Tibial nerve (tissue), 4 donors: ENCODE measurements around the gene SLC39A11. TPM values are rescaled to one million over a fixed set of nuclear protein-coding genes. Genes with fewer than 3 reads are reported as not detected.

ENCODE experiments used
- DNase-seq, 2 donors: peaks; one replicate each; pipeline ENCODE4 v3.0.0-alpha.2; 2019; ENCODE audit warnings: low spot score in 2 of 2
- H3K27ac ChIP-seq, 4 donors: fragments of 200-600 bp; sonication (generic) in 3 of 4; one replicate each; pipeline ENCODE4 v1.5.1; 2017 to 2019; ENCODE audit warnings: mild to moderate bottlenecking in 1 of 4
- H3K27me3 ChIP-seq, 2 donors: fragments of 200-600 bp; sonication (generic) in 1 of 2; one replicate each; pipeline versions ENCODE4 v1.5.1 to v1.6.0; 2017 to 2019
- H3K36me3 ChIP-seq, 3 donors: fragments of 200-600 bp; sonication (generic); one replicate each; pipeline ENCODE4 v1.5.1; 2018 to 2019
- H3K4me1 ChIP-seq, 4 donors: fragments of 200-600 bp; sonication (generic) in 3 of 4; one replicate each; pipeline ENCODE4 v1.5.1; 2017 to 2019
- H3K4me3 ChIP-seq, 4 donors: fragments of 200-600 bp; sonication (generic) in 3 of 4; one replicate each; pipeline ENCODE4 v1.5.1; 2017 to 2019; ENCODE audit warnings: mild to moderate bottlenecking in 1 of 4, moderate library complexity in 1 of 4
- H3K9me3 ChIP-seq, 4 donors: fragments of 200-600 bp; sonication (generic) in 3 of 4; one replicate each; pipeline ENCODE4 v1.5.1; 2017 to 2019
- EP300 ChIP-seq, 2 donors: sonication (generic); formaldehyde crosslinking; IDR thresholded peaks; one replicate each; pipeline ENCODE4 v1.6.1; 2017; ENCODE audit warnings: antibody characterized with exemption in 2 of 2, mild to moderate bottlenecking in 1 of 2
- POLR2A ChIP-seq, 2 donors: fragments of 450-650 bp; IDR thresholded peaks; one replicate each; pipeline ENCODE4 v1.6.1; 2017; ENCODE audit warnings: antibody characterized with exemption in 2 of 2, mild to moderate bottlenecking in 2 of 2, moderate library complexity in 2 of 2
- WGBS, 2 donors: methylation state at CpG; one replicate each; pipeline ENCODE4 v1.1.5; 2018; 5-methylcytosine and 5-hydroxymethylcytosine counted together
- small RNA-seq: library from RNA; depleted of rRNA; stranded (forward); fragments of <200 nt; gene quantifications from one replicate; pipeline ENCODE3, GENCODE V24; 2016
- total RNA-seq, 4 donors: library from RNA; depleted of rRNA; stranded (reverse); fragments of >200 nt; gene quantifications; one replicate each; pipeline ENCODE4 v1.1.0, GENCODE V29; 2016
- TF ChIP-seq, protein P1 (sequence below), 5 experiments: fragments of 200-600 bp in 3 of 5; fragments of 450-650 bp in 2 of 5; sonication (generic) in 3 of 5; IDR thresholded peaks; one replicate each; pipeline ENCODE4 v1.5.1; 2016 to 2019; ENCODE audit warnings: antibody characterized with exemption in 5 of 5, mild to moderate bottlenecking in 3 of 5, moderate library complexity in 2 of 5

The SLC39A11 gene
- total RNA-seq, 4 donors from 2014 or later = 19.9 to 48.4 (median 37.5) TPM

GRCh38 chr17:72600934-72601333 is 491.6 kb downstream of the SLC39A11 start:
- TF ChIP-seq, protein P1, sequence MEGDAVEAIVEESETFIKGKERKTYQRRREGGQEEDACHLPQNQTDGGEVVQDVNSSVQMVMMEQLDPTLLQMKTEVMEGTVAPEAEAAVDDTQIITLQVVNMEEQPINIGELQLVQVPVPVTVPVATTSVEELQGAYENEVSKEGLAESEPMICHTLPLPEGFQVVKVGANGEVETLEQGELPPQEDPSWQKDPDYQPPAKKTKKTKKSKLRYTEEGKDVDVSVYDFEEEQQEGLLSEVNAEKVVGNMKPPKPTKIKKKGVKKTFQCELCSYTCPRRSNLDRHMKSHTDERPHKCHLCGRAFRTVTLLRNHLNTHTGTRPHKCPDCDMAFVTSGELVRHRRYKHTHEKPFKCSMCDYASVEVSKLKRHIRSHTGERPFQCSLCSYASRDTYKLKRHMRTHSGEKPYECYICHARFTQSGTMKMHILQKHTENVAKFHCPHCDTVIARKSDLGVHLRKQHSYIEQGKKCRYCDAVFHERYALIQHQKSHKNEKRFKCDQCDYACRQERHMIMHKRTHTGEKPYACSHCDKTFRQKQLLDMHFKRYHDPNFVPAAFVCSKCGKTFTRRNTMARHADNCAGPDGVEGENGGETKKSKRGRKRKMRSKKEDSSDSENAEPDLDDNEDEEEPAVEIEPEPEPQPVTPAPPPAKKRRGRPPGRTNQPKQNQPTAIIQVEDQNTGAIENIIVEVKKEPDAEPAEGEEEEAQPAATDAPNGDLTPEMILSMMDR (IDR thresholded peaks at IDR 0.05) = no peak
- TF ChIP-seq POLR2A (IDR thresholded peaks at IDR 0.05) (no peak), EP300 (IDR thresholded peaks at IDR 0.05) (no peak)
- Histone ChIP-seq H3K27me3 (no peaks in the 10 kb centered on the region), H3K9me3 (no peaks in the 10 kb centered on the region), H3K4me1 (peaks cover 0 to 19% (median 13%) of the 10 kb centered on the region in 4 donors), H3K4me3 (no peak overlapping the region), H3K27ac (no peak overlapping the region), H3K36me3 (no peaks in the 10 kb centered on the region)
- 63 to 71% methylated on average over 4 of the region's 4 CpGs for WGBS, 2 donors
- DNase-seq = no peak

GRCh38 chr17:72599891-72600290 is 492.6 kb downstream of the SLC39A11 start:
- no peak for DNase-seq
- Histone ChIP-seq H3K36me3 (no peaks in the 10 kb centered on the region), H3K4me3 (no peak overlapping the region), H3K9me3 (no peaks in the 10 kb centered on the region), H3K27ac (no peak overlapping the region), H3K27me3 (no peaks in the 10 kb centered on the region), H3K4me1 (peaks cover 0 to 19% (median 13%) of the 10 kb centered on the region in 4 donors)
- 77 to 80% methylated on average over 4 of the region's 4 CpGs for WGBS, 2 donors
- TF ChIP-seq, protein P1 (IDR thresholded peaks at IDR 0.05) = no peak
- no peak for TF ChIP-seq POLR2A (IDR thresholded peaks at IDR 0.05)
- no peak for TF ChIP-seq EP300 (IDR thresholded peaks at IDR 0.05)

DNA sequence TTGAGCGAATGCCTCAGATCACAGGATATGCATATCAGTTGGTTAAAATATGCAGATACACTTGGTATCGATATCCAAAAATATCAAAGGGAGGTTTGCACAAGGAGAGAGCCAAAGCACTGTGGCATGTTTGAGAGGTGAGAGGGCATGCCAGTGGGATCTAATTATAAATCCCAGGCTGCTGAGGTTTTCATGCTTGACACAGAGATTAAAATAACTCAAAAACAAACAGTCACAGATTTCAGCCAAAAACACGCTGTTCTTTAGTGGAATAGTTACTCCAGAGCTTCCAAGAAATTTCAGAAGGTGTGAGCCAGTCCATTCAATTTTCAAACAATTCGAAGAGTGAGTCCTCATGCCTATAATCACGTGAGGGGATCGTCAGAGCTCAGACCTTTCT is 493.8 kb downstream of the SLC39A11 start:
- TF ChIP-seq POLR2A (IDR thresholded peaks at IDR 0.05) (no peak), EP300 (IDR thresholded peaks at IDR 0.05) (no peak)
- TF ChIP-seq, protein P1 (IDR thresholded peaks at IDR 0.05) = no peak
- Histone ChIP-seq H3K9me3 (no peaks in the 10 kb centered on the region), H3K4me3 (no peak overlapping the region), H3K27me3 (peaks cover 0 to 6% of the 10 kb centered on the region in 2 donors), H3K4me1 (peaks cover 0 to 19% (median 12%) of the 10 kb centered on the region in 4 donors), H3K36me3 (no peaks in the 10 kb centered on the region), H3K27ac (no peak overlapping the region)
- no peak for DNase-seq
- 51 to 60% methylated on average over 6 of the region's 6 CpGs for WGBS, 2 donors

- H3K27ac ChIP-seq = no peak overlapping the region
- H3K36me3 ChIP-seq = no peaks in the 10 kb centered on the region
- TF ChIP-seq, protein P1 (IDR thresholded peaks at IDR 0.05) = no peak
- TF ChIP-seq EP300 (IDR thresholded peaks at IDR 0.05) (no peak), POLR2A (IDR thresholded peaks at IDR 0.05) (no peak)
- 88 to 89% methylated on average over 9 of the region's 9 CpGs for WGBS, 2 donors
- no peak for DNase-seq
- no peaks in the 10 kb centered on the region for H3K9me3 ChIP-seq
- peaks cover 0 to 12% of the 10 kb centered on the region in 2 donors for H3K27me3 ChIP-seq
- no peak overlapping the region for H3K4me3 ChIP-seq
- H3K4me1 ChIP-seq = peaks cover 0 to 10% (median 7%) of the 10 kb centered on the region in 4 donors
Measured at GRCh38 chr17:72597354-72598087, 495.0 kb downstream of the SLC39A11 start.

Small RNAs within 50 kb of the gene (small RNA-seq; reads per million reads assigned to genes)
- not detected for gene RF00422

Other genes with a start within 250 kb of the SLC39A11 start
- 1 to 10 TPM; 1.5 to 2.4 (median 1.9) TPM for gene SSTR2, start 72.3 kb upstream of the SLC39A11 start, total RNA-seq
- 10 to 100 TPM; 23.6 to 46.2 (median 28.6) TPM for gene COG1, start 100.4 kb upstream of the SLC39A11 start, total RNA-seq
- not detected for gene CPSF4L, start 169.2 kb upstream of the SLC39A11 start, total RNA-seq
- gene CDC42EP4, start 219.3 kb upstream of the SLC39A11 start, total RNA-seq = 100 to 1,000 TPM in 3 of 4 donors, 10 to 100 TPM in 1; 93.3 to 121 (median 117) TPM